22Rv1 (cell line): Measurements from ENCODE around the gene SRRM3.

Experiments
- CTCF ChIP-seq: fragments of 450-650 bp; IDR thresholded peaks from 2 replicates; pipeline ENCODE4 v1.5.1; 2017; ENCODE audit warnings: mild to moderate bottlenecking
- ZFX ChIP-seq: fragments of 450-650 bp; IDR thresholded peaks from 2 replicates; pipeline ENCODE4 v1.6.1; 2017; ENCODE audit warnings: antibody characterized with exemption, borderline replicate concordance

GRCh38 chr7:76233538-76234281 lies 32.0 kb downstream of the SRRM3 start:
- no peak for TF ChIP-seq CTCF
- no peak for TF ChIP-seq ZFX
